Activated naive CD4-positive, alpha-beta T cell treated with Interleukin-2 at 50 U/mL for 16 hours (primary cell): ENCODE measurements around the gene TTLL11.

Experiments used
- DNase-seq: peaks from one replicate; pipeline ENCODE4 v3.0.0-alpha.2; 2020

TTLL11 gene

DNA sequence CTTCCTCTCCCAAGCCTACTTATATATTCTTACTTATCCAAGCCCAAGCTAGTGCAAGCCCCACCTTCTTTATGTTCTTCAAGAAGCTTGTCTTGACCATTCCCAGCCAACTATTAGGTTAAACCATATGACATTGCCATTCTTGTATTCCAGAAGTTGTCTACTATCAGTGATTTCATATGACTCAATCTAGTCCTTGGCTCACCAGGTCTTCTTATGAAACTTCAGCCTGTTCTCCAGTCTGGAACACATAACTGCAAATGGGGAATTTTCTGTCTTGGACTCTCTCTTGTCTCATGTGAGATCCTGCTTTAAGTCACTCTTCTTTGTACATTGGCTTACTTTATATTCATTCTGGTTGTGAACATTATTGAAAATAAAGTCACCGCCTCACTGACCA is 130.7 kb downstream of the TTLL11 start:
- no peak for DNase-seq

GRCh38 chr9:121960665-121961064 is 132.4 kb downstream of the TTLL11 start:
- no peak for DNase-seq

GRCh38 chr9:121958530-121958929 is 134.6 kb downstream of the TTLL11 start:
- no peak for DNase-seq

- DNase-seq, result no peak
These were observed 136.3 kb downstream of the TTLL11 start for GRCh38 chr9:121956808-121957207.

DNA sequence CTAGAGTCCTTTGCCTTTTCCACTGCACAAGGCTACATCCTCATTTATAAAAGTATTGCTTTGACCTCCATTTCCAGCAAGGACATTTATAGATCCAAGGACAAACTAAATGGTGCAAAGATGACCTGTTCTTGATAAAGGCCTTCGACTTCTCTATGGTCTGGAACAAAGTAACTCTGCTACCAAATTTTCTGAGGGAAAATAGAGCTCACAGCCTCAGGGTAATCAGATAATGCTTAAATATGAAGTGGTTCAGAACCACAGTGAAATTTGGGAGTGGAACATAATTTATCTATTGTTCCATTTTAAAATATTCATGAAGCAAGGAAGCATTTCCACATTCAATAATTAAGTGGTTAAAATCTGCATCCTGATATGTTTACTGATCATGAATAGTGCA is 137.5 kb downstream of the TTLL11 start:
- no peak for DNase-seq

- DNase-seq, result no peak
These were observed 138.5 kb downstream of the TTLL11 start for GRCh38 chr9:121954477-121955140.

GRCh38 chr9:121952611-121953010 is 140.5 kb downstream of the TTLL11 start:
- DNase-seq, result no peak

GRCh38 chr9:121950866-121951265 is 142.2 kb downstream of the TTLL11 start:
- no peak for DNase-seq

GRCh38 chr9:121950441-121950840 is 142.7 kb downstream of the TTLL11 start:
- DNase-seq, result no peak

- no peak for DNase-seq
These were observed 143.3 kb downstream of the TTLL11 start for GRCh38 chr9:121949766-121950165.

DNA sequence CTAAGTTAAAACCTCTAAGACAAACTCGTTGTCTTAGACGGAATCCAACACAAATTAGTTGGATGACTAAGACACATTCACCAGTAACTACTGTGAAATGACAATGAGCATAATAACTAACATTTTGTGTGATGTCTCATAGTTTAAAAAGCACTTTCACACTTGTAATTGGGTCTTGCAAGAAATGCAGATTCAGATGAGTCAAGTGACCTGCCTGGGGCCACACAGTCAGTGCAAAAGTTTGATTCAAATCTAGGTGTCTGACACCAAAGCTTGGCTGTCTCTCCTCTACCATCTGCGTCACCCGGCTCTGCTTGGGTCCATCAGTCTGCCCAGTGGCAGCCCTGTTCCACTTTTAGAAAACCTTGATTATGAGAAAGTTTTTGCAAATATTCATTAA is 143.7 kb downstream of the TTLL11 start:
- no peak for DNase-seq

DNA sequence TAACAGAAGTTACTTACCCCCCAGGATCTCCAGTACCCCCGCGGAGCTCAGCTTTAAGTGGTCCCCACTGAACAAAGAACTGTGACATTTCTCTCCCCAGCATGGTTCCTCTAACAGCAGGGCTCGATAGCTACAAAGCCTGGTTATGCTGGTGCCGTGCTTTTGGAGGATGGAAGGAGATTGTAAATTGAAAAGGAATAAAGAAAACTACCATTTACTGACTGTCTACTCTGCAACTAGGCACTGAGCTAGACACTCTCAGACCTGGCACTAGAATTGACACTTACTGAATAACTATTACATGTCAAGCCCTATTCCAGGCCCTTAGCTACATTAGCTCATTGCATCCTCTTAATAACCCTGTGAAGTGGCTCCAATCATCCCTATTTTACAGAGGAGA is 145.3 kb downstream of the TTLL11 start:
- no peak for DNase-seq

- DNase-seq, result no peak
These were observed 146.6 kb downstream of the TTLL11 start for GRCh38 chr9:121946465-121946864.

GRCh38 chr9:121945849-121946248 is 147.3 kb downstream of the TTLL11 start:
- no peak for DNase-seq

GRCh38 chr9:121945281-121945680 is 147.8 kb downstream of the TTLL11 start:
- DNase-seq, result no peak

- no peak for DNase-seq
These were observed 148.4 kb downstream of the TTLL11 start for GRCh38 chr9:121944711-121945191.

DNA sequence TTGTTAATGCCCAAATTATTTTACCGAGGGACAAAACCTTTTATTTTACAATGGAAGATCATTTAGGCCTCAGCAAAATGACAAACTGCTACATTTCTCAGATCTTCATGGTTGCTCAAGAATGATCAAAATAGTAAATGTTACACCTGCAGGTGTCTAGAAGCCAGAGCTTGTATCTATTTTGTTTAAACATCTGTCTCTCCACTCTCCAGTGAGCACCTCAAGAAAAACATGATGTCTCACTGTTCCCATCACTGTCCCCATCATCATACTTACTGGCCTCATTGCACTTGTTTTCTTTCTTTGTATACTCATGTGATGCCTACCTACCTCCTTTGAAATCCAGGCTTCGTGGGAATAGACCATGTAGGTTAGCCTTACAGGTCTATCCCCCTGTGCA is 149.6 kb downstream of the TTLL11 start:
- no peak for DNase-seq

- DNase-seq, result no peak
These were observed 150.2 kb downstream of the TTLL11 start for GRCh38 chr9:121942866-121943382.

DNA sequence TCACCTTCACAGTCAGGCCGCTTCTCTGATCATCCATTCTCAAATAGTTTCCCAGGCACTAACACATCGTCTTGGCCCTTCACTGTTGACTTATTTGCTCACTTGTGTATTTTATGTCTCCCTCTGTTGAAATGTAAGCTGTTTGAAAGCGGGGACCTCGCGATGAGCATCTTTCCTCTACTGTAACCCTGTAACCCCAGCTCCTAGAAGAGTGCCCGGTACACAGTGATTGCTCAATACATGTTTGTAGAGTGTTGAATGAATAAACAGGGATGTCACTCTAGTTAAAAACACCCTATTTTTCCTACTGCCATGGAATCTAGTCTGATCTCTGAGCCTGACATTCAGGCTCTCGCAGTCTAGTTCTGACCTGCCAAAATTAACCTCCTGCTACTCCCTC is 150.8 kb downstream of the TTLL11 start:
- DNase-seq, result no peak

- DNase-seq, result no peak
These were observed 153.5 kb downstream of the TTLL11 start for GRCh38 chr9:121939643-121940042.

- no peak for DNase-seq
These were observed 154.5 kb downstream of the TTLL11 start for GRCh38 chr9:121938621-121939020.

DNA sequence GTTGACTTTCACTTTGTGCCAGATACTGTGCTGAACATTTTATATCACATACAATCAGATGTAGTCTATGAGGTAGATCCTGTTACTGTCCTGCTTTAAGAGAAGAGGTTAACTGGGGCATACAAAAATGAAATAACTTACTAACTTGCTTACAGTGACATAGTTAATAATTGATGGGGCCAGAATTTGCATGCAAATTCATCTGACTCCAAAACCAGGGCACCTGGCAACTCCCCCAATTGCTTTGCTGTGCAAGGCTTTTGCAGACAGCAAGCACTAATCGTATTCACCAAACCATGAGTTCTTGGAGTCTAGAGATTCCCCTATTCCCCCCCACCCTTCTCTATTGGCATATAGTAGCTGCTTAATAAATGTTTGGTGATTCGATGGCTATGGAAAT is 155.9 kb downstream of the TTLL11 start:
- no peak for DNase-seq

DNA sequence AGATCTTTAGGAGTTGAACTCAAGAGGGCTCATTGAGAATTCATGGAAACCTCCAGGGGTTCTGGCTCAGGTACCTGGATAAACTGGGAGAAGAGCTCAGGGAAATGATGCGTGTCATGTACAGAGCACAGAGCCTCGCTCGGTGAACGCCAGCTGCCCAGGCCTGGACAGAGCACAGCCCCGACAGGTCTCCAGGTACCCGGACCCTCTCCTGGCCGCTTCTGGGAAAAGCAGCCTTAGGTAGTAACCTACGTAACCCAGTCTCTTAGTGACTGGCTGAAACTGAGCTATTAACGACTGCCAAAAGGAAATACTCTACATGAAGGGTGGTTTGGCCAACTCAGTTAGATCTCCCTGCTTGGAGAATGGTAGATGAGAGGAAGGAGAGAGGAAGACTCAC is 157.4 kb downstream of the TTLL11 start:
- DNase-seq, result no peak

- DNase-seq, result no peak
These were observed 162.2 kb downstream of the TTLL11 start for GRCh38 chr9:121930956-121931355.
